SH-SY5Y (cell line): ENCODE measurements around the gene DTX3L.

Experiments
- GATA2 ChIP-seq: IDR thresholded peaks from 2 replicates; pipeline ENCODE4 v1.6.1; 2011; ENCODE audit warnings: mild to moderate bottlenecking, low read depth, low read length
- GATA3 ChIP-seq: IDR thresholded peaks from 2 replicates; pipeline ENCODE4 v1.6.1; 2011; ENCODE audit warnings: low read depth, mild to moderate bottlenecking, low read length, moderate library complexity

DNA sequence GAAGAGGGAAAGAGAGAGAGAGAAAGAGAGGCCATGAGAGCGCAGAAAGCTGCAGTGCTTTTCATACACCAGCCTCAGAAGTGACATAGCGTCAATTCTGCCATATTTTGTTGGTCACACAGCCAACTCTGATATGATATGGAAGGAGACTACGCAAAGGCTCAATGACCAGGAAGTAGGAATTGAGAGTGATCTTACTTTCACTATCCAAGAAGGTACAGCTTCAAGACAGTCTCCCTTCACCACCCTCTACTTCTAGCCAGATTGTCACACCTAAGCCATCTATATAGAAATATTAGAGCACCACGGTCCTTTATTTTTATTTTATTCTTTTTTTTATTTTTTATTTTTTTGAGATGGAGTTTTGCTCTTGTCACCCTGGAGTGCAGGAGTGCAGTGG is 34.4 kb downstream of the DTX3L start:
- TF ChIP-seq GATA2, result no peak
- TF ChIP-seq GATA3, result no peak
